Measurements from ENCODE around the gene ZNF385B. TPM values are rescaled to one million over a fixed set of nuclear protein-coding genes. Genes with fewer than 3 reads are reported as not detected.

Gene ZNF385B
- polyA plus RNA-seq, 1 donor from 2014 or later: 0.31 TPM

- TF ChIP-seq REST (IDR thresholded peaks at IDR 0.05; ENCODE audit: borderline replicate concordance) (no peak), CTCF (IDR thresholded peaks at IDR 0.05; ENCODE audit: poor library complexity, severe bottlenecking) (no peak), TAF1 (IDR thresholded peaks at IDR 0.05; ENCODE audit: low read depth) (no peak), SMC3 (conservative IDR thresholded peaks at IDR 0.05; ENCODE audit: poor library complexity) (no peak), RAD21 (conservative IDR thresholded peaks at IDR 0.05) (no peak), MXI1 (conservative IDR thresholded peaks at IDR 0.05; ENCODE audit: poor library complexity, severe bottlenecking) (no peak), EZH2 (IDR thresholded peaks at IDR 0.05; ENCODE audit: borderline replicate concordance, insufficient read depth, low read length, poor library complexity, severe bottlenecking) (no peak), POLR2AphosphoS5 (IDR thresholded peaks at IDR 0.05) (no peak), EP300 (conservative IDR thresholded peaks at IDR 0.05; ENCODE audit: poor library complexity, severe bottlenecking) (no peak)
These were observed 102.8 kb downstream of the ZNF385B start for GRCh38 chr2:179758636-179759035.

GRCh38 chr2:179751163-179751809, 110.1 kb downstream of the ZNF385B start:
- Histone ChIP-seq H3K9me2 (ENCODE audit: insufficient read depth, low read length) (no peaks in the 10 kb centered on the region), H3K4me3 (ENCODE audit: low read length) (no peak overlapping the region), H3K27me3 (ENCODE audit: insufficient read depth, low read depth, low read length) (no peaks in the 10 kb centered on the region), H2AFZ (ENCODE audit: low read depth, low read length) (no peak overlapping the region), H3K4me2 (ENCODE audit: low read length) (no peak overlapping the region), H3F3A (ENCODE audit: insufficient read depth, low read length, poor library complexity, severe bottlenecking) (no peaks in the 10 kb centered on the region), H3K36me3 (ENCODE audit: insufficient read depth, low read length) (no peaks in the 10 kb centered on the region), H3K79me2 (replicated peaks; ENCODE audit: insufficient read depth, low read length) (no peaks in the 10 kb centered on the region), H3K27ac (ENCODE audit: low read length) (no peak overlapping the region), H3K9me3 (ENCODE audit: low read length) (no peaks in the 10 kb centered on the region), H3K9ac (ENCODE audit: low read length) (no peak overlapping the region), H4K20me1 (ENCODE audit: insufficient read depth) (no peaks in the 10 kb centered on the region)
- TF ChIP-seq REST (IDR thresholded peaks at IDR 0.05; ENCODE audit: borderline replicate concordance) (no peak), MXI1 (conservative IDR thresholded peaks at IDR 0.05; ENCODE audit: poor library complexity, severe bottlenecking) (no peak), EP300 (conservative IDR thresholded peaks at IDR 0.05; ENCODE audit: poor library complexity, severe bottlenecking) (no peak), EZH2 (IDR thresholded peaks at IDR 0.05; ENCODE audit: borderline replicate concordance, insufficient read depth, low read length, poor library complexity, severe bottlenecking) (no peak), POLR2AphosphoS5 (IDR thresholded peaks at IDR 0.05) (no peak), SMC3 (conservative IDR thresholded peaks at IDR 0.05; ENCODE audit: poor library complexity) (peak; percentile 95), TAF1 (IDR thresholded peaks at IDR 0.05; ENCODE audit: low read depth) (no peak), RAD21 (conservative IDR thresholded peaks at IDR 0.05) (peak; percentile 94), CTCF (IDR thresholded peaks at IDR 0.05; ENCODE audit: poor library complexity, severe bottlenecking) (peak; percentile 88)

More at GRCh38 chr2:179758636-179759035, 102.8 kb downstream of the ZNF385B start:
- H4K20me1 ChIP-seq (ENCODE audit: insufficient read depth): no peaks in the 10 kb centered on the region
- no peaks in the 10 kb centered on the region for H3K9me2 ChIP-seq (ENCODE audit: insufficient read depth, low read length)
- no peaks in the 10 kb centered on the region for H3F3A ChIP-seq (ENCODE audit: insufficient read depth, low read length, poor library complexity, severe bottlenecking)
- H3K79me2 ChIP-seq (replicated peaks; ENCODE audit: insufficient read depth, low read length): no peaks in the 10 kb centered on the region
- H3K9me3 ChIP-seq (ENCODE audit: low read length): no peaks in the 10 kb centered on the region
- no peak overlapping the region for H3K9ac ChIP-seq (ENCODE audit: low read length)
- no peak overlapping the region for H3K27ac ChIP-seq (ENCODE audit: low read length)
- H3K36me3 ChIP-seq (ENCODE audit: insufficient read depth, low read length): no peaks in the 10 kb centered on the region
- H3K27me3 ChIP-seq (ENCODE audit: insufficient read depth, low read depth, low read length): no peaks in the 10 kb centered on the region
- no peak overlapping the region for H2AFZ ChIP-seq (ENCODE audit: low read depth, low read length)
- no peak overlapping the region for H3K4me3 ChIP-seq (ENCODE audit: low read length)
- no peak overlapping the region for H3K4me2 ChIP-seq (ENCODE audit: low read length)

Data from neural cell (in vitro differentiated cells).